ENCODE measurements around the gene SOX6.

- TF ChIP-seq CTCF (IDR thresholded peaks at IDR 0.05), result no peak
- TF ChIP-seq JUND (IDR thresholded peaks at IDR 0.05), result no peak
- no peak for TF ChIP-seq EP300 (IDR thresholded peaks at IDR 0.05; ENCODE audit: borderline replicate concordance in 1 of 2, low read depth in 1 of 2, low read length in 1 of 2)
These were observed 433.2 kb downstream of the SOX6 start for GRCh38 chr11:15923183-15923582.

Measured in SK-N-SH (cell line).